Nephron (organoid): ENCODE results near the gene BZW1.

ENCODE experiments used
- H3K27ac Mint-ChIP-seq, 3 experiments: 2 replicates each; pipeline ENCODE4 v1.8.0; 2020; ENCODE audit warnings: mixed read lengths in 3 of 3, mild to moderate bottlenecking in 2 of 3, moderate library complexity in 1 of 3
- H3K27me3 Mint-ChIP-seq: 2 replicates; pipeline ENCODE4 v1.8.0; 2021; ENCODE audit warnings: low read depth, mild to moderate bottlenecking, moderate library complexity, mixed read lengths
- H3K36me3 Mint-ChIP-seq: 2 replicates; pipeline ENCODE4 v1.8.0; 2020; ENCODE audit warnings: low read depth, mixed read lengths
- H3K4me1 Mint-ChIP-seq: 2 replicates; pipeline ENCODE4 v1.8.0; 2020; ENCODE audit warnings: mixed read lengths
- H3K4me3 Mint-ChIP-seq, 3 experiments: 2 replicates each; pipeline ENCODE4 v1.8.0; 2020; ENCODE audit warnings: mild to moderate bottlenecking in 3 of 3, mixed read lengths in 3 of 3, moderate library complexity in 2 of 3
- H3K9me3 Mint-ChIP-seq: 2 replicates; pipeline ENCODE4 v1.8.0; 2020; ENCODE audit warnings: mixed read lengths
- CTCF ChIP-seq, 3 experiments: fragments of 200-600 bp; sonication (generic); IDR thresholded peaks; one replicate each; pipeline ENCODE4 v1.5.0; 2021; ENCODE audit warnings: antibody characterized with exemption in 3 of 3; ENCODE audit not compliant: unreplicated experiment in 3 of 3

The BZW1 gene

GRCh38 chr2:200863782-200864175, 52.1 kb downstream of the BZW1 start:
- Mint-ChIP-seq H3K9me3 (peaks cover 3% of the 10 kb centered on the region), H3K4me3 (peak overlapping the region; percentile 92 to 100 (median 99)), H3K27ac (peak overlapping the region; percentile 99 to 100 (median 100)), H3K4me1 (peaks cover 47% of the 10 kb centered on the region), H3K36me3 (peaks cover 35% of the 10 kb centered on the region), H3K27me3 (no peaks in the 10 kb centered on the region)
- TF ChIP-seq CTCF (IDR thresholded peaks at IDR 0.05; ENCODE audit: unreplicated experiment in 3 of 3): no peak

- H3K27me3 Mint-ChIP-seq: no peaks in the 10 kb centered on the region
- peak within 1 kb of the TSS; percentile 92 to 100 (median 99) for H3K4me3 Mint-ChIP-seq
- peaks cover 46% of the 10 kb centered on the region for H3K4me1 Mint-ChIP-seq
- peak within 1 kb of the TSS; percentile 99 to 100 (median 100) for H3K27ac Mint-ChIP-seq
- H3K9me3 Mint-ChIP-seq: peaks cover 3% of the 10 kb centered on the region
- peaks cover 28% of the 10 kb centered on the region for H3K36me3 Mint-ChIP-seq
- no peak for TF ChIP-seq CTCF (IDR thresholded peaks at IDR 0.05; ENCODE audit: unreplicated experiment in 3 of 3)
Measured at GRCh38 chr2:200864176-200865034, 52.7 kb downstream of the BZW1 start, which contains the start of gene CLK1. Gene CLK1 (minus strand): TSS chr2:200864658. CDS start chr2:200861862, 2,796 bp downstream.

- Mint-ChIP-seq H3K9me3 (peaks cover under 1% of the 10 kb centered on the region), H3K36me3 (peaks cover 27% of the 10 kb centered on the region)
- TF ChIP-seq CTCF (IDR thresholded peaks at IDR 0.05; ENCODE audit: unreplicated experiment in 3 of 3): no peak
Measured at GRCh38 chr2:200869014-200869413, 57.3 kb downstream of the BZW1 start.

GRCh38 chr2:200871151-200871550, 59.4 kb downstream of the BZW1 start:
- H3K4me1 Mint-ChIP-seq: peaks cover 7% of the 10 kb centered on the region
- no peak overlapping the region for H3K27ac Mint-ChIP-seq
- no peak for TF ChIP-seq CTCF (IDR thresholded peaks at IDR 0.05; ENCODE audit: unreplicated experiment in 3 of 3)
- H3K9me3 Mint-ChIP-seq: no peaks in the 10 kb centered on the region
- H3K4me3 Mint-ChIP-seq: no peak overlapping the region
- H3K36me3 Mint-ChIP-seq: peaks cover 43% of the 10 kb centered on the region
- no peaks in the 10 kb centered on the region for H3K27me3 Mint-ChIP-seq

More at GRCh38 chr2:200869014-200869413, 57.3 kb downstream of the BZW1 start:
- H3K27ac Mint-ChIP-seq: no peak overlapping the region
- H3K27me3 Mint-ChIP-seq: no peaks in the 10 kb centered on the region
- peaks cover 16% of the 10 kb centered on the region for H3K4me1 Mint-ChIP-seq
- H3K4me3 Mint-ChIP-seq: no peak overlapping the region

GRCh38 chr2:200873560-200873959, 61.9 kb downstream of the BZW1 start:
- no peak overlapping the region for H3K27ac Mint-ChIP-seq
- no peaks in the 10 kb centered on the region for H3K9me3 Mint-ChIP-seq
- no peaks in the 10 kb centered on the region for H3K27me3 Mint-ChIP-seq
- peaks cover 51% of the 10 kb centered on the region for H3K36me3 Mint-ChIP-seq
- H3K4me1 Mint-ChIP-seq: no peaks in the 10 kb centered on the region
- TF ChIP-seq CTCF (IDR thresholded peaks at IDR 0.05; ENCODE audit: unreplicated experiment in 3 of 3): no peak
- no peak overlapping the region for H3K4me3 Mint-ChIP-seq
